ENCODE data around the gene CD177.
"Not testable (repeated sequence)": the region's sequence is repeated elsewhere in the genome, so short reads cannot be mapped to it uniquely, and the experiment has no call there.

CD177 gene

DNA sequence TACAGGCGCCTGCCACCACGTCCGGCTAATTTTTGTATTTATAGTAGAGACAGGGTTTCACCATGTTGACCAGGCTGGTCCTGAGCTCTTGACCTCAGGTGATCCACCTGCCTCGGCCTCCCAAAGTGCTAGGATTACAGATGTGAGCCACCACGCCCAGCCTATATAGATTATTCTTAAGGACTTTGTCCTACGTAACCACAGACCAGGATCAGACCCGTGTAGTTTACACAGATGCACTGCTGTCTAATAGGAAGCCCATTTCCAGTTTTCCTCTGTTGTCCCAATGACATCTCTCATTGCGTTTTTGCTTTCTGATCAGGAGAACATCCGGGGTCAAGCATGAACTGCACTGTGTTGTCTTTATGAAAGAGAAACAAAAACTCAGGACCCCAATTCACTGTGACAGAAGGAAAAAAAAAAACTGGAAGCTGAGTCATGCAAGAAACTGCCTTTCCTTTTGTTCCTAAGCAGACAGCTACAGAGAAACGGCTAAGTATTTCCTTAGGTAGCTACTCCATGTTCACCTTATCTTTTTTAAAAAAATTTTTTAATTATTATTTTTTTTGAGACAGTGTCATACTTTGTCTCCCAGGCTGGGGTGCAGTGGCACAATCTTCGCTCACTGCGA is 29.2 kb downstream of the CD177 start:
- H3K36me3 Mint-ChIP-seq (ENCODE audit: low read depth); H3K27ac Mint-ChIP-seq; H3K27me3 Mint-ChIP-seq; H3K9me3 Mint-ChIP-seq; DNase-seq; H3K4me1 Mint-ChIP-seq; H3K4me3 Mint-ChIP-seq; ATAC-seq: not testable (repeated sequence)

DNA sequence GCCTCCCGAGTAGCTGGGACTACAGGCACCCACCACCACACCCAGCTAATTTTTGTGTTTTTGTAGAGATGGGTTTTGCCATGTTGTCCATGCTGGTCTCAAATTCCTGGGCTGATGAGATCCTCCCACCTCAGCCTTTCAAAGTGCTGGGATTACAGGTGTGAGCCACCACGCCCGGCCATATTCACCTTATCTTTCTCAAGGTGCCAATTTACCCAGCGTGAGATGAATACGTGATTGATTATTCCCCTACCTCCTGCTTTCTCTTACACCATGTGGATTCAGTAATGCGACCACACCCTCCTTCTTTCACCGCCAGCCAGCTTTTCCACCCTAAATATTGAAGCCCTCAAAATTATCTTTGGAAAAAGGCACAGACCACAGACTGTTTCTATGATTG is 29.8 kb downstream of the CD177 start:
- DNase-seq; H3K27me3 Mint-ChIP-seq; H3K4me1 Mint-ChIP-seq; H3K4me3 Mint-ChIP-seq; H3K9me3 Mint-ChIP-seq; H3K27ac Mint-ChIP-seq; H3K36me3 Mint-ChIP-seq (ENCODE audit: low read depth); ATAC-seq: not testable (repeated sequence)

GRCh38 chr19:43383759-43384158 is 30.3 kb downstream of the CD177 start:
- not testable (repeated sequence) for DNase-seq; H3K27me3 Mint-ChIP-seq; H3K4me1 Mint-ChIP-seq; H3K27ac Mint-ChIP-seq; H3K4me3 Mint-ChIP-seq; H3K36me3 Mint-ChIP-seq (ENCODE audit: low read depth); ATAC-seq; H3K9me3 Mint-ChIP-seq

DNA sequence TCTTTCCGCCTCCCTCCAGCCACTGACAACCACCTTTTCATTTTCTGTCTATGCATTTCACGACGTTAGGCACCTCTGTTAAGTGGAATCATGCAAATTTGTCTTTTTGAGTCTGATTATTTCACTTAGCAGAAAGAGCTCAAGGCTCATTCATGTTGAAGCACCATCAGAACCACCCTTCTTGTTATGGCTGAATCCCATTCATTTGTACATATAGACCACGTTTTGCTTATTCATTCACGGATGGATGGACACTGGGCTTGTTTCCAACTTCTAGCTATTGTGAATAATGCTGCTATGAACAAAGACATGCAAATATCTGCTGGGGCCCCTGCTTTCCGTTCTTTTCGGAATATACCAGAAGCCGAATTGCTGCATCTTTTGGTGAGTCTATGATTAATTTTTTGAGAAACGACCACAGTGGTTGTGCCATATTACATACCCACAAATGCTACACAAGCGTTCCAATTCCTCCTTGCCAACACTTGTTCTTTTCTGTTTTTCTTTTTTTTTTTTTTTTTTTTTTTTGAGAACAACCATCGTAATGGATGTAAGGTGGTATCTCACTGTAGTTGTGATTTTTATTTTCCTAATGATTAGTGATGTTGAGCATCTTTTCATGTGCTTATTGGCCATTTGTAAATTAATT is 37.5 kb downstream of the CD177 start:
- peaks cover 12% of the 10 kb centered on the region for H3K27me3 Mint-ChIP-seq
- ATAC-seq; H3K9me3 Mint-ChIP-seq; H3K4me3 Mint-ChIP-seq; H3K36me3 Mint-ChIP-seq (ENCODE audit: low read depth); H3K4me1 Mint-ChIP-seq; H3K27ac Mint-ChIP-seq; DNase-seq: not testable (repeated sequence)

- not testable (repeated sequence) for H3K9me3 Mint-ChIP-seq; ATAC-seq; H3K36me3 Mint-ChIP-seq (ENCODE audit: low read depth); H3K27ac Mint-ChIP-seq; DNase-seq; H3K4me3 Mint-ChIP-seq; H3K4me1 Mint-ChIP-seq
- H3K27me3 Mint-ChIP-seq: peaks cover 12% of the 10 kb centered on the region
Observed at GRCh38 chr19:43391552-43391935, 38.1 kb downstream of the CD177 start.

GRCh38 chr19:43393501-43393900 is 40.0 kb downstream of the CD177 start:
- H3K27me3 Mint-ChIP-seq: peaks cover 14% of the 10 kb centered on the region
- not testable (repeated sequence) for H3K27ac Mint-ChIP-seq

DNA sequence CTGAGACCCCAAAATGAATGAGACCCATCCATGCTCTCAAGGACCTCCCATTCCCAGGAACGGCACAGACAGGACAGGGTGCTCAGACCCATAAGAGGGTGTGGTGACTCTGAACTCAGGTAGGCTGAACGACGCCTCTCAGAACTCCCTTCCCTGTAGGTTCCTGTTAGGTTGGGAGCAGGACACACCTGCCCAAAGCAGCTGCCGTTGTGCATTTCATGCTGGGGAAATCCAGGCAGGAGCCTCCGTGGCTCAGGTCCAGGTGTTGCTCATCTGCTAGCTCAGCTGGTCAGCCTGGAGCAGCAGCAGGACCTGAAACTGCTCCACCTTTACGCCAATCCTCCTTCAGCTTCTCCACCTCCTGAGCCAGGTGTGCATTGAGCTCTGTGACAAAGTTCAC is 42.1 kb downstream of the CD177 start:
- ATAC-seq (no peak), DNase-seq (no peak)
- Mint-ChIP-seq H3K27me3 (peaks cover 12% of the 10 kb centered on the region), H3K4me1 (no peaks in the 10 kb centered on the region), H3K4me3 (no peak overlapping the region), H3K27ac (no peak overlapping the region), H3K36me3 (ENCODE audit: low read depth) (no peaks in the 10 kb centered on the region), H3K9me3 (no peaks in the 10 kb centered on the region)

More at GRCh38 chr19:43393501-43393900, 40.0 kb downstream of the CD177 start:
- DNase-seq; H3K9me3 Mint-ChIP-seq; H3K36me3 Mint-ChIP-seq (ENCODE audit: low read depth); H3K4me3 Mint-ChIP-seq; ATAC-seq; H3K4me1 Mint-ChIP-seq: not testable (repeated sequence)

DNA sequence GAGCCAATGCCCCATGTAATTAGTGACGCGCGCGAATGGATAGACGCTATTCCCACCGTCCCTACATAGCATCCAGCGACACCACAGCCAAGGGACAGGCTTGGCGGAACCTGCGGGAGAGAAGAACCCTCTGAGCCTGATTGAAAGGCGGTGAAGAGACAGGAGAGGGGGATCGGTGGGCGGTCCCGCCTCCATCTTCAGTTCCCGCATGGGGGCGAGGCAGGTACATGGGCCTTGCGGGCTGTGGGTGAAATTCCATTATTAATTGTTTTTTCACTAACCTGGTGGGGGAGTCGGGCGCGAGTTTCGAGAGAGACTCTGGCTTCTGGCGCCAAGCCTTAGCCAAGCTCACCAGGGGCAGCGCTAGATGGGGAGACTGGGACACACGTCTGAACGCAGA is 52.8 kb downstream of the CD177 start:
- DNase-seq (no peak), ATAC-seq (no peak)
- Mint-ChIP-seq H3K27ac (no peak overlapping the region), H3K36me3 (ENCODE audit: low read depth) (no peaks in the 10 kb centered on the region), H3K4me1 (no peaks in the 10 kb centered on the region), H3K27me3 (no peaks in the 10 kb centered on the region), H3K4me3 (no peak overlapping the region), H3K9me3 (no peaks in the 10 kb centered on the region)

GRCh38 chr19:43407416-43408005 is 54.0 kb downstream of the CD177 start:
- no peaks in the 10 kb centered on the region for H3K36me3 Mint-ChIP-seq (ENCODE audit: low read depth)
- no peaks in the 10 kb centered on the region for H3K27me3 Mint-ChIP-seq
- DNase-seq (no peak), ATAC-seq (no peak)
- no peaks in the 10 kb centered on the region for H3K9me3 Mint-ChIP-seq
- no peak overlapping the region for H3K27ac Mint-ChIP-seq
- no peak overlapping the region for H3K4me3 Mint-ChIP-seq
- H3K4me1 Mint-ChIP-seq: no peaks in the 10 kb centered on the region

DNA sequence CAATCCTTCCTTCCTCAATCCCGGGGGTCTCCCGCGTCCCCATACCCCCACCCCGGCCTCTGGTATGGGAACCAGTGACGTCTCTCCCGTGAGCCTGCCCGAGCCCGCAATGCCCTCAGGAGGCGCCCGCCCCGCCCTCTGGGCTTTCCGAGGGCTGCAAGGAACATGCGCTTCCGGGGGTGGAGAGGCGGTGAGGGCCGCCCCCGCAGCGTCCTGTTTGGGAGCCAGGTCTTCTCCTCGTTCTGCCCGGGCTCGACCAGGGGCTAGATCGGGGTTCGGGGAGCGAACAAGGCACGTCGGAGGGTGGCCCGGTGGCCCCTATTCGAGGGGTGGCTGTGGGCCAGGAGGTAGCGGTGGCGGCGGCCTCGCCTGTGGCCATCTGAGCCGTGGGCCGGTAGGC is 54.6 kb downstream of the CD177 start:
- Mint-ChIP-seq H3K27ac (no peak overlapping the region), H3K4me1 (no peaks in the 10 kb centered on the region), H3K4me3 (no peak overlapping the region), H3K9me3 (no peaks in the 10 kb centered on the region), H3K27me3 (no peaks in the 10 kb centered on the region), H3K36me3 (ENCODE audit: low read depth) (no peaks in the 10 kb centered on the region)
- DNase-seq (no peak), ATAC-seq (no peak)

DNA sequence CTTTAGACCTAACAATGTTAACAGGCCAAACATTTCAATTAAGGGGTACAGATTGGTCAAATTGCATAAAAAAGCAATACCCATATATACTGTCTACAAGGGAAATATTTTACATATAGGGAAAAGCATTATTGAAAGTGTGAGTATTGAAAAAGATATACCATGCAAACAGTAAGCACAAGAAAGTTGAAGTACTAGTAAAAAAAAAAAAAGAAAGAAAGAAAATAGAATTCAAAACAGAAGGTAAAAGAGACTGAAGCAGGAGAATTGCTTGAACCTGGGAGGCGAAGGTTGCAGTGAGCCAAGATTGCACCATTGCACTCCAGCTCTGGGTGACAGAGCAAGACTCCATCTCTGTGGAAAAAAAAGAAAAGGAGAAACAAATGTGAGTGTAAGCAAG is 55.9 kb downstream of the CD177 start:
- Mint-ChIP-seq H3K4me1 (no peaks in the 10 kb centered on the region), H3K27me3 (no peaks in the 10 kb centered on the region), H3K27ac (no peak overlapping the region), H3K4me3 (no peak overlapping the region), H3K36me3 (ENCODE audit: low read depth) (no peaks in the 10 kb centered on the region), H3K9me3 (no peaks in the 10 kb centered on the region)
- DNase-seq: no peak
- ATAC-seq: no peak

- H3K36me3 Mint-ChIP-seq (ENCODE audit: low read depth): no peaks in the 10 kb centered on the region
Observed at GRCh38 chr19:43412441-43412840, 59.0 kb downstream of the CD177 start.

More at GRCh38 chr19:43412441-43412840, 59.0 kb downstream of the CD177 start:
- Mint-ChIP-seq H3K4me1 (no peaks in the 10 kb centered on the region), H3K27me3 (no peaks in the 10 kb centered on the region), H3K27ac (no peak overlapping the region), H3K4me3 (no peak overlapping the region), H3K9me3 (no peaks in the 10 kb centered on the region)
- ATAC-seq (no peak), DNase-seq (no peak)

Measured in activated naive CD8-positive, alpha-beta T cell treated with anti-CD3 and anti-CD28 coated beads, Interleukin-2, amount 50 U/mL, for 24 hours (primary cell).